ENCODE measurements around the gene KRTAP19-3. TPM values are rescaled to one million over a fixed set of nuclear protein-coding genes. Genes with fewer than 3 reads are reported as not detected.
"Not testable (repeated sequence)": the region's sequence is repeated elsewhere in the genome, so short reads cannot be mapped to it uniquely, and the experiment has no call there.

Gene KRTAP19-3
- not detected in 2 replicates for total RNA-seq

DNA sequence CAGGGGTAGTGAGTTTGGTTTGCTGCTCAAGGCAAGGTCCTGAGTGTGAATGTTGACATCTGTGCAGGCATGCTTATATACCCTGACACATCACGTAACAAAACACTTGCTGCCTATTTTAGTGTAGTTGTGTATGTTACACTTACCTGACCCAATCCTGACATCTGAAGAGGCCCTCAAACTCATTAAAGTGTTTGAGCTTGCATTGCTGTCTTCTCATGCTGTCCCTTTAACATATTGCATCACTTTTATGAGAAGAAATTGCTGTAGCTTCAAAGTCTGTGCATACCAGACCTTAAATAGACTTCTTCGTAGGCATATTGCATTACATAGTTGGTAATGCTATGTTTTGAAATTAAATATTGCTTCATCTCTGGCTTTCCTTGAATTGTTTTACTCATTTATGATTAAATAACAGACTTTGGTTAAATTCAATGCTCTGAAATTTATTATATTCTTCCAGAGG lies at the start of gene KRTAP19-3:
TSS of gene KRTAP19-3 (minus strand) at position 51 of the 466 bp plus-strand sequence. CDS start 56 bp downstream, outside the sequence.
- H3K4me3 ChIP-seq (ENCODE audit: low read depth, low read length), result no peak within 1 kb of the TSS
- TF ChIP-seq, protein P1, sequence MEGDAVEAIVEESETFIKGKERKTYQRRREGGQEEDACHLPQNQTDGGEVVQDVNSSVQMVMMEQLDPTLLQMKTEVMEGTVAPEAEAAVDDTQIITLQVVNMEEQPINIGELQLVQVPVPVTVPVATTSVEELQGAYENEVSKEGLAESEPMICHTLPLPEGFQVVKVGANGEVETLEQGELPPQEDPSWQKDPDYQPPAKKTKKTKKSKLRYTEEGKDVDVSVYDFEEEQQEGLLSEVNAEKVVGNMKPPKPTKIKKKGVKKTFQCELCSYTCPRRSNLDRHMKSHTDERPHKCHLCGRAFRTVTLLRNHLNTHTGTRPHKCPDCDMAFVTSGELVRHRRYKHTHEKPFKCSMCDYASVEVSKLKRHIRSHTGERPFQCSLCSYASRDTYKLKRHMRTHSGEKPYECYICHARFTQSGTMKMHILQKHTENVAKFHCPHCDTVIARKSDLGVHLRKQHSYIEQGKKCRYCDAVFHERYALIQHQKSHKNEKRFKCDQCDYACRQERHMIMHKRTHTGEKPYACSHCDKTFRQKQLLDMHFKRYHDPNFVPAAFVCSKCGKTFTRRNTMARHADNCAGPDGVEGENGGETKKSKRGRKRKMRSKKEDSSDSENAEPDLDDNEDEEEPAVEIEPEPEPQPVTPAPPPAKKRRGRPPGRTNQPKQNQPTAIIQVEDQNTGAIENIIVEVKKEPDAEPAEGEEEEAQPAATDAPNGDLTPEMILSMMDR (conservative IDR thresholded peaks at IDR 0.05; ENCODE audit: low read depth, low read length), result no peak
- DNase-seq (ENCODE audit: low read depth), result no peak

DNA sequence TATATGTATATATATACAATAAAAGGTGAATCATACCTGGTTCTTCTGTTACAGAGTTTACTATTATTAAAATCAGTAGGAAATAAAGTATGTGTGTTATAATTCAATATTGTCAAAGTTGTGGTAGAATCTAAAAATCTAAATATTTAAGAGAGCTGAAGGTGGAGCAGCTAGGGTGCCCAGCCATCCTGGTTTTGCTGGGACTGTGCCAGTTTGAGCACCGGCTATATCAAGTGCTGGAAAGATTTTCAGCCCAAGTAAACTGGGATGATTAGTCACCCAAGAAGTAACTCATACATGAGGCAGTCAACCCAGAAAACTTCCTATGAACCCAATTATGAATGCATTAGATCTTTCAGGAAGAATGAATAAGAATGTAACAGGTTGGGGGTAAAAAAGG lies 27.1 kb upstream of the KRTAP19-3 start:
- TF ChIP-seq, protein P1 (conservative IDR thresholded peaks at IDR 0.05; ENCODE audit: low read depth, low read length), result no peak
- no peak for DNase-seq (ENCODE audit: low read depth)
- H3K4me3 ChIP-seq (ENCODE audit: low read depth, low read length), result no peak overlapping the region

DNA sequence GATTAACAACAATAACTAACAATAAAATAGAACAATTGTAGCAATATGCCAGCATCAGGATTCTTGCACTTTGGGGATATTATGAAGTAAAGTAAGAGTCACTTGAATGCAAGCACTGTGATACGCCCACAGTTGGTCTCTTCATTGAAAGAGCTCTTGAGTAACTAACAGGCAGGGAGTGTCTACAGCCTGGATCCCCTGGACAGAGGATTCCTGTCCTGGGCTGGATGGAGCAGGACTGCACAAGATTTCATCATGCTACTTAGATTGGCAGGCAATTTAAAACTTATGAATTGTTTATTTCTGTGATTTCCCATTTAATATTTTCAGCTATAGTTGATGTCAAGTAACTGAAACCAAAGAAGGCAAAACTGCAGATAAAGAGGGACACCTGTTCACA lies 23.9 kb upstream of the KRTAP19-3 start:
- TF ChIP-seq, protein P1 (conservative IDR thresholded peaks at IDR 0.05; ENCODE audit: low read depth, low read length), result no peak
- H3K4me3 ChIP-seq (ENCODE audit: low read depth, low read length), result no peak overlapping the region
- DNase-seq (ENCODE audit: low read depth), result no peak

DNA sequence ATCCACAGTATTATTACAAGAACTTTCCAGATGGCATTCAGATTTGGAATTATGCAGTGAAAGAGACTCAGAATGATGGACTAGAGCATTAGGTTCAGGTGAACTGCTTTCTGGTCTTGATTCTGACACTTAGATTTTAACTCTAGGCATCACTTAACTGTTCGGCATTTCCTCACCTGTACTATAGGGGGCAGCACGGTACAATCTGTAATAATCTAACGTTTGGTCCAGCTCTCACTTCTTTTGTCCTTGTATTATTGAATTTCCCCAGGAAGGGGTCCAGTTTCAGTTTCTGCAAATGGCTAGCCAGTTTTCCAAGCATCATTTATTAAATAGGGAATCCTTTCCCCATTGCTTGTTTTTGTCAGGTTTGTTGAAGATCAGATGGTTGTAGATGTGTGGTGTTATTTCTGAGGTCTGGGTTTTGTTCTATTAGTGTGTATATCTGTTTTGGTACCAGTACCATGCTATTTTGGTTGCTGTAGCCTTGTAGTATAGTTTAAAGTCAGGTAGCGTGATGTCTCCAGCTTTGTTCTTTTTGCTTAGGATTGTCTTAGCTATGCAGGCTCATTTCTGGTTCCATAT lies 13.9 kb upstream of the KRTAP19-3 start:
- not testable (repeated sequence) for DNase-seq (ENCODE audit: low read depth); H3K4me3 ChIP-seq (ENCODE audit: low read depth, low read length)

DNA sequence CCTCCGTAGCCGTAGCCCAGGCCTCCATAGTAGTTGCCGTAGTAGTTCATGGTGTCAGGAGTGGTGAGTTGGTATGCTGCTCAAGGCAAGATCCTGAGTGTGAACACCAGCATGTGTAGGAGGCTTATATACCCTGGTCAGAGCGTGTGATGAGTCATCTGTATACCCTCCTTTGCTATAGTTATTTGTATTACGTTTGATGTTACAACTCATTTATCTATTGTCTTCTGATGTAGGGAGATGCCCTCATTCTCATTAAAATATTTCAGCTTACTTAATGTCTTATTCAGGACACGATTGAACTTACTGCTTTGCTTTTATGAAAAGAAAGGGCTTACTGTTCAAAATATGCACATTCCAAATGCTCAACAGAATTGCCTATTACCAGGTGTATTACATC lies 10.2 kb upstream of the KRTAP19-3 start, which contains the start of gene KRTAP19-5:
TSS of gene KRTAP19-5 (minus strand) at position 101 of the 400 bp plus-strand sequence. CDS start at position 50, 51 bp downstream.
- DNase-seq (ENCODE audit: low read depth), result no peak
- H3K4me3 ChIP-seq (ENCODE audit: low read depth, low read length), result no peak within 1 kb of the TSS
- TF ChIP-seq, protein P1 (conservative IDR thresholded peaks at IDR 0.05; ENCODE audit: low read depth, low read length), result no peak

More for the DNA sequence above, 13.9 kb upstream of the KRTAP19-3 start:
- TF ChIP-seq, protein P1 (conservative IDR thresholded peaks at IDR 0.05; ENCODE audit: low read depth, low read length), result peak; percentile 29

DNA sequence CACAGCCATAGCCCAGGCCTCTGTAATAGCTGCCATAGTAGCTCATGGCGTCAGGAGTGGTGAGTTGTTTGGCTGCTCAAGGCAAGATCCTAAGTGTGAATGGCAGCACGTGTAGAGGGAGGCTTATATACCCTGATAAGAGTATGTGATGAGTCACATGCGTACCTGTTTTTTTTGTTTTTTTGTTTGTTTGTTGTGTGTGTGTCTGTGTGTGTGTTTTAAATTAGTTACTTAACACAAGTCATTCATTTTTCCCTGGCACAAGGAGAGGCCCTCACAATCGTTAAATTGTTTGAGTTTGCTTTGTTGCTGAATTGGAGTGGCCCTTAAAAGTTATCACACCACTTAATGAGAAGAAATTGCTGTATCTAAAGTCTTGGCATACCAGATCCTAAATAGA lies 5.3 kb upstream of the KRTAP19-3 start, which contains the start of gene KRTAP19-4:
TSS of gene KRTAP19-4 (minus strand) at position 101 of the 400 bp plus-strand sequence. CDS start at position 46, 55 bp downstream.
- no peak within 1 kb of the TSS for H3K4me3 ChIP-seq (ENCODE audit: low read depth, low read length)
- no peak for DNase-seq (ENCODE audit: low read depth)
- TF ChIP-seq, protein P1 (conservative IDR thresholded peaks at IDR 0.05; ENCODE audit: low read depth, low read length), result no peak

DNA sequence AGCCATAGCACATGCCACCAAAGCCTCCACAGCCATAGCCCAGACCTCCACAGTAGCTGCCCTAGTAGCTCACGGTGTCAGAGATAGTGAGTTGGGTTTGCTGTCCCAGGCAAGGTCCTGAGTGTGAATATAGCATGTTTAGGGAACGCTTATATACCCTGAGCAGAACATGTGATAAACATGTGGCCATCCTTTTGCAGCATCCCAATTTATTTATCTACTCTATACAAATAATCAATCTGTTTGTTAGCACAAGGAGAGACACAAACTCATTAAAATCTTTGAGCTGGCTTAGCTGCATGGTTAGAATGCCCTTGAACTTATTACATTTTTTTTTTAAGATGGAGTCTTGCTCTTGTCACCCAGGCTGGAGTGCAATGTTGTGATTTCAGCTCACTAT lies 4.5 kb downstream of the KRTAP19-3 start, which contains the start of gene KRTAP19-2:
TSS of gene KRTAP19-2 (minus strand) at position 101 of the 400 bp plus-strand sequence. CDS start at position 13, 88 bp downstream.
- no peak within 1 kb of the TSS for H3K4me3 ChIP-seq (ENCODE audit: low read depth, low read length)
- no peak for DNase-seq (ENCODE audit: low read depth)
- TF ChIP-seq, protein P1 (conservative IDR thresholded peaks at IDR 0.05; ENCODE audit: low read depth, low read length), result no peak

All from epithelial cell of proximal tubule (primary cell).